Measurements from ENCODE around the gene RHBDD1.

The RHBDD1 gene

GRCh38 chr2:226835796-226836547 lies at the start of gene RHBDD1:
TSS of gene RHBDD1 (plus strand) at chr2:226836054. CDS start at chr2:226864694, 28,640 bp downstream.
- peak; percentile 95 for DNase-seq (ENCODE audit: low read depth)

- DNase-seq (ENCODE audit: low read depth): no peak
Measured at GRCh38 chr2:226788064-226788463, 47.8 kb upstream of the RHBDD1 start.

GRCh38 chr2:226788881-226789490 lies 46.9 kb upstream of the RHBDD1 start:
- no peak for DNase-seq (ENCODE audit: low read depth)

- no peak for DNase-seq (ENCODE audit: low read depth)
Measured at GRCh38 chr2:226790011-226790410, 45.8 kb upstream of the RHBDD1 start.

GRCh38 chr2:226790431-226790830 lies 45.4 kb upstream of the RHBDD1 start:
- DNase-seq (ENCODE audit: low read depth): no peak

GRCh38 chr2:226791056-226791486 lies 44.8 kb upstream of the RHBDD1 start:
- DNase-seq (ENCODE audit: low read depth): peak; percentile 59

GRCh38 chr2:226791487-226792081 lies 44.3 kb upstream of the RHBDD1 start:
- peak; percentile 88 for DNase-seq (ENCODE audit: low read depth)

- peak; percentile 34 for DNase-seq (ENCODE audit: low read depth)
Measured at GRCh38 chr2:226792155-226792881, 43.5 kb upstream of the RHBDD1 start.

GRCh38 chr2:226793646-226794045 lies 42.2 kb upstream of the RHBDD1 start:
- peak; percentile 34 for DNase-seq (ENCODE audit: low read depth)

- peak; percentile 58 for DNase-seq (ENCODE audit: low read depth)
Measured at GRCh38 chr2:226794196-226794661, 41.6 kb upstream of the RHBDD1 start.

- peak; percentile 82 for DNase-seq (ENCODE audit: low read depth)
Measured at GRCh38 chr2:226794751-226795171, 41.1 kb upstream of the RHBDD1 start.

GRCh38 chr2:226795281-226796011 lies 40.4 kb upstream of the RHBDD1 start:
- DNase-seq (ENCODE audit: low read depth): peak; percentile 75

- DNase-seq (ENCODE audit: low read depth): peak; percentile 47
Measured at GRCh38 chr2:226796012-226796839, 39.6 kb upstream of the RHBDD1 start.

GRCh38 chr2:226796840-226797288 lies 39.0 kb upstream of the RHBDD1 start:
- peak; percentile 63 for DNase-seq (ENCODE audit: low read depth)

GRCh38 chr2:226797289-226797988 lies 38.4 kb upstream of the RHBDD1 start:
- peak; percentile 33 for DNase-seq (ENCODE audit: low read depth)

GRCh38 chr2:226797989-226798421 lies 37.8 kb upstream of the RHBDD1 start:
- DNase-seq (ENCODE audit: low read depth): peak; percentile 54

- peak; percentile 71 for DNase-seq (ENCODE audit: low read depth)
Measured at GRCh38 chr2:226798422-226799210, 37.2 kb upstream of the RHBDD1 start.

GRCh38 chr2:226799211-226799975 lies 36.5 kb upstream of the RHBDD1 start, which contains the start of gene IRS1:
TSS of gene IRS1 (minus strand) at chr2:226799820. CDS start at chr2:226798738, 1,082 bp downstream.
- DNase-seq (ENCODE audit: low read depth): peak; percentile 86
